ENCODE measurements around the gene RAVER2. TPM values are rescaled to one million over a fixed set of nuclear protein-coding genes. Genes with fewer than 3 reads are reported as not detected.
"Not testable (repeated sequence)": the region's sequence is repeated elsewhere in the genome, so short reads cannot be mapped to it uniquely, and the experiment has no call there.

Gene RAVER2
- total and polyA plus RNA-seq, 10 of the 15 experiments (the other 5 are each of a cell fraction or from before 2014, with no cell fraction given): 0.09 to 0.59 (median 0.41) TPM; not detected in 2

DNA sequence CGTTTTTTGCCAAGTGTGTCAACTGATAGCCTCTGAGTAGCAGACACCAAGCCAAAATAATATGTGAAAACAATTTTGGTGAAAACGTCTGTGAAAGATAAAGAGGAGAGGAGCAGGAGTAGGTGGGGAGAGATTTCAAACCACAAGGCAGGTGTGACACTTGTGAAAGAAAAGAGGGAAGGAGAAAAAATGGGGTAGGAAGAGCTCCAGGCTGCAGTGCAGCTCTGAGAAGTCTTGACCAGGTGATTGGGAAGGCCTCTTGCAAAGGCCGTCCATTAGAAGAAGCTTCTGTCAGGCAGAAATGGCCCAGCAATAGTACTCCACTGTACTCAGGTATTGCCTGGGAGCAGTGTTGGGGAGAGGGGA, 10.6 kb upstream of the RAVER2 start (continued):
- TF ChIP-seq, protein P1, sequence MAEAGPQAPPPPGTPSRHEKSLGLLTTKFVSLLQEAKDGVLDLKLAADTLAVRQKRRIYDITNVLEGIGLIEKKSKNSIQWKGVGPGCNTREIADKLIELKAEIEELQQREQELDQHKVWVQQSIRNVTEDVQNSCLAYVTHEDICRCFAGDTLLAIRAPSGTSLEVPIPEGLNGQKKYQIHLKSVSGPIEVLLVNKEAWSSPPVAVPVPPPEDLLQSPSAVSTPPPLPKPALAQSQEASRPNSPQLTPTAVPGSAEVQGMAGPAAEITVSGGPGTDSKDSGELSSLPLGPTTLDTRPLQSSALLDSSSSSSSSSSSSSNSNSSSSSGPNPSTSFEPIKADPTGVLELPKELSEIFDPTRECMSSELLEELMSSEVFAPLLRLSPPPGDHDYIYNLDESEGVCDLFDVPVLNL (IDR thresholded peaks at IDR 0.05; ENCODE audit: low read depth, low read length): no peak
- TF ChIP-seq SREBF2 (IDR thresholded peaks at IDR 0.05; ENCODE audit: low read length) (no peak), GABPA (IDR thresholded peaks at IDR 0.05; ENCODE audit: low read depth) (no peak), CBFB (IDR thresholded peaks at IDR 0.05; ENCODE audit: low read depth) (no peak), MTA3 (IDR thresholded peaks at IDR 0.05; ENCODE audit: borderline replicate concordance, low read length) (no peak), POU2F2 (IDR thresholded peaks at IDR 0.05; ENCODE audit: borderline replicate concordance, low read depth, low read length) (no peak), NFYB (IDR thresholded peaks at IDR 0.05; ENCODE audit: insufficient read depth, low read depth, low read length) (no peak), SP1 (IDR thresholded peaks at IDR 0.05; ENCODE audit: low read depth, low read length) (no peak)

DNA sequence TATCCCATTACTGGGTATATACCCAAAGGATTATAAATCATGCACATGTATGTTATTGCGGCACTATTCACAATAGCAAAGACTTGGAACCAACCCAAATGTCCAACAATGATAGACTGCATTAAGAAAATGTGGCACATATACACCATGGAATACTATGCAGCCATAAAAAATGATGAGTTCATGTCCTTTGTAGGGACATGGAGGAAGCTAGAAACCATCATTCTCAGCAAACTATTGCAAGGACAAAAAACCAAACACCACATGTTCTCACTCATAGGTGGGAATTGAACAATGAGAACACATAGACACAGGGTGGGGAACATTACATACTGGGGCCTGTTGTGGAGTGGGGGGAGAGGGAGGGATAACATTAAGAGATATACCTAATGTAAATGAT, 4.2 kb upstream of the RAVER2 start:
- H3K79me2 ChIP-seq (ENCODE audit: control insufficient read depth, insufficient read depth, low read length); intact Hi-C loops (cut with micrococcal nuclease; ENCODE audit: unreplicated experiment); in situ Hi-C loops (cut with MboI); FAIRE-seq; H3K27ac ChIP-seq (ENCODE audit: control insufficient read depth, insufficient read depth); H3K36me3 ChIP-seq (ENCODE audit: control insufficient read depth in 2 of 2, insufficient read depth in 2 of 2, low read length in 1 of 2); H4K20me1 ChIP-seq (ENCODE audit: control insufficient read depth, insufficient read depth); H3K27me3 ChIP-seq (replicated peaks in 1 of 2; ENCODE audit: control insufficient read depth in 2 of 2, insufficient read depth in 2 of 2, low read length in 1 of 2); CTCF ChIA-PET; H3K9ac ChIP-seq (ENCODE audit: control insufficient read depth, insufficient read depth, low read length); H2AFZ ChIP-seq (ENCODE audit: control insufficient read depth, low read depth, low read length); H3K4me2 ChIP-seq (ENCODE audit: control insufficient read depth, insufficient read depth); RAD21 ChIA-PET (ENCODE audit: unreplicated experiment); BruUV-seq (replicated peaks); H3K4me3 ChIP-seq; H3K4me1 ChIP-seq (ENCODE audit: control insufficient read depth, insufficient read depth, low read length); POLR2A ChIA-PET; H3K9me3 ChIP-seq (replicated peaks; ENCODE audit: control insufficient read depth, insufficient read depth, low read length); SMC1A ChIA-PET (ENCODE audit: uncharacterized antibody, unreplicated experiment); DNase-seq (ENCODE audit: low read depth, low spot score); ATAC-seq: not testable (repeated sequence)
- 48% methylated on average over 1 of the region's 1 CpG for WGBS (ENCODE audit: insufficient coverage, insufficient replicate concordance, low lambda C conversion rate, missing lambda C conversion rate)

Data from GM12878 (cell line).